ENCODE data around the gene EP400. TPM values are rescaled to one million over a fixed set of nuclear protein-coding genes. Genes with fewer than 3 reads are reported as not detected.
A peak's percentile ranks its signal among the peaks of the same experiment; 100 is the strongest.

The EP400 gene
- total and polyA plus RNA-seq, 9 of the 15 experiments (the other 6 are each of a cell fraction or from before 2014, with no cell fraction given), result 4.5 to 58.0 (median 7.0) TPM

GRCh38 chr12:131929581-131930456, 19.9 kb upstream of the EP400 start (continued):
- TF ChIP-seq ZNF511 (CRISPR knock-in tag; IDR thresholded peaks at IDR 0.05), result peak; percentile 55; the same call in 1 of the 2 replicates
- no peak for TF ChIP-seq ZFPM2 (CRISPR knock-in tag; IDR thresholded peaks at IDR 0.05)
- TF ChIP-seq NR2C2 (CRISPR knock-in tag; IDR thresholded peaks at IDR 0.05), result no peak
- TF ChIP-seq NR2C2 (tag; IDR thresholded peaks at IDR 0.05), result peak; percentile 96
- no peak for TF ChIP-seq HOXB6 (CRISPR knock-in tag; IDR thresholded peaks at IDR 0.05; ENCODE audit: borderline replicate concordance)
- TF ChIP-seq RFX5 (IDR thresholded peaks at IDR 0.05; ENCODE audit: low read depth, low read length), result no peak
- peak; percentile 52 for TF ChIP-seq L3MBTL2 (IDR thresholded peaks at IDR 0.05)
- no peak for TF ChIP-seq TRIM28 (IDR thresholded peaks at IDR 0.05)
- peak; percentile 42; the same call in 1 of the 2 replicates for TF ChIP-seq TFAP4 (CRISPR knock-in tag; IDR thresholded peaks at IDR 0.05; ENCODE audit: borderline replicate concordance)
- TF ChIP-seq ZNF444 (CRISPR knock-in tag; IDR thresholded peaks at IDR 0.05), result no peak
- peak; percentile 73; the same call in 1 of the 2 replicates for TF ChIP-seq CTBP1 (IDR thresholded peaks at IDR 0.05; ENCODE audit: borderline replicate concordance)
- TF ChIP-seq ARID4B (CRISPR knock-in tag; IDR thresholded peaks at IDR 0.05), result peak; percentile 32
- no peak for TF ChIP-seq ZNF586 (CRISPR knock-in tag; conservative IDR thresholded peaks at IDR 0.05)
- TF ChIP-seq RBBP5 (IDR thresholded peaks at IDR 0.05; ENCODE audit: borderline replicate concordance, insufficient read depth, low read length, poor library complexity, severe bottlenecking), result peak; percentile 16
- 0 out of 2 replicates have a peak, but pooled peaks have one; percentile 19 for TF ChIP-seq ETS1 (conservative IDR thresholded peaks at IDR 0.05; ENCODE audit: control insufficient read depth, low read depth, low read length)
- peak; percentile 57; the same call in 1 of the 2 replicates for TF ChIP-seq BHLHE40 (IDR thresholded peaks at IDR 0.05; ENCODE audit: low read length)
- peak; percentile 56 for TF ChIP-seq POLR2G (IDR thresholded peaks at IDR 0.05; ENCODE audit: low read depth, low read length)
- peak; percentile 13 to 51 for TF ChIP-seq E2F6 (IDR thresholded peaks at IDR 0.05; ENCODE audit: borderline replicate concordance in 1 of 2, extremely low read depth in 1 of 2, insufficient read depth in 1 of 2, insufficient read length in 1 of 2, low read depth in 1 of 2, low read length in 1 of 2, poor library complexity in 1 of 2, severe bottlenecking in 1 of 2)
